HepG2 (cell line): ENCODE data around the gene TPM3. TPM values are rescaled to one million over a fixed set of nuclear protein-coding genes. Genes with fewer than 3 reads are reported as not detected.
A peak's percentile ranks its signal among the peaks of the same experiment; 100 is the strongest.

Source experiments
- ELF3 ChIP-seq: IDR thresholded peaks from 2 replicates; pipeline ENCODE4 v1.6.1; 2016; ENCODE audit warnings: missing genetic modification reagents, missing compliant biosample characterization
- GATAD2A ChIP-seq: IDR thresholded peaks from 2 replicates; pipeline ENCODE4 v1.6.1; 2016
- HOXA5 ChIP-seq: sonication (generic); formaldehyde crosslinking; IDR thresholded peaks from 2 replicates; pipeline ENCODE4 v1.4.0; 2020; ENCODE audit warnings: missing genetic modification reagents
- HOXA9 ChIP-seq: sonication (generic); formaldehyde crosslinking; IDR thresholded peaks from 2 replicates; pipeline ENCODE4 v1.8.1; 2022; ENCODE audit warnings: missing genetic modification reagents, mild to moderate bottlenecking, moderate library complexity, borderline replicate concordance
- KMT2B ChIP-seq: IDR thresholded peaks from 2 replicates; pipeline ENCODE4 v1.6.1; 2016; ENCODE audit warnings: missing genetic modification reagents, missing compliant biosample characterization
- PCBP2 ChIP-seq: fragments of 200-400 bp; formaldehyde crosslinking; optimal IDR thresholded peaks from 2 replicates; pipeline ENCODE3; 2018; ENCODE audit warnings: low read length, low read depth; ENCODE audit not compliant: poor library complexity, severe bottlenecking
- PTBP1 ChIP-seq: fragments of 200-400 bp; formaldehyde crosslinking; IDR thresholded peaks from 2 replicates; pipeline ENCODE4 v1.6.1; 2018; ENCODE audit warnings: low read length, low read depth; ENCODE audit not compliant: poor library complexity, severe bottlenecking
- RARG ChIP-seq: sonication (generic); formaldehyde crosslinking; IDR thresholded peaks from 2 replicates; pipeline ENCODE4 v1.4.0; 2020; ENCODE audit warnings: low read depth, mild to moderate bottlenecking, missing genetic modification reagents
- ZNF335 ChIP-seq: sonication (generic); formaldehyde crosslinking; IDR thresholded peaks from 2 replicates; pipeline ENCODE4 v1.4.0; 2020; ENCODE audit warnings: missing genetic modification reagents
- ZNF501 ChIP-seq: sonication (generic); formaldehyde crosslinking; IDR thresholded peaks from 2 replicates; pipeline ENCODE4 v1.5.1; 2020; ENCODE audit warnings: mild to moderate bottlenecking, moderate library complexity, missing genetic modification reagents
- ZNF850 ChIP-seq: sonication (generic); formaldehyde crosslinking; conservative IDR thresholded peaks from 2 replicates; pipeline ENCODE4 v1.9.0; 2021; ENCODE audit warnings: mild to moderate bottlenecking, missing genetic modification reagents
- polyA plus RNA-seq, 8 experiments: library from polyadenylated mRNA; depleted of rRNA in 3 of 8; stranded (reverse) in 7 of 8; unstranded in 1 of 8; fragments of >200 nt; fragmentation: Illumina TruSeq in 4 of 8; extraction: Trizol in 4 of 8; gene quantifications; 2 replicates each; pipeline versions ENCODE4 v1.2.1 to v1.2.3, GENCODE V29; 2011 to 2016; ENCODE audit warnings: low read depth in 4 of 8, missing spikeins in 1 of 8, mixed read lengths in 1 of 8; ENCODE audit not compliant: insufficient read depth in 1 of 8
- total RNA-seq, 5 experiments: library from RNA; depleted of rRNA; stranded (reverse); fragments of >200 nt; fragmentation: Illumina TruSeq; extraction: Trizol; gene quantifications; 2 replicates each; pipeline ENCODE4 v1.2.3, GENCODE V29; 2016; ENCODE audit warnings: low read depth in 1 of 5
- TF ChIP-seq, protein P1 (sequence below): sonication (generic); formaldehyde crosslinking; IDR thresholded peaks from 2 replicates; pipeline ENCODE4 v1.5.1; 2020; ENCODE audit warnings: mild to moderate bottlenecking, missing genetic modification reagents, borderline replicate concordance
- TF ChIP-seq, protein P2 (sequence below): sonication (generic); formaldehyde crosslinking; conservative IDR thresholded peaks from 2 replicates; pipeline ENCODE4 v1.8.1; 2023; ENCODE audit warnings: missing genetic modification reagents
- TF ChIP-seq, protein P3 (sequence below): sonication (generic); formaldehyde crosslinking; IDR thresholded peaks from 2 replicates; pipeline ENCODE4 v1.5.1; 2020; ENCODE audit warnings: missing genetic modification reagents, mild to moderate bottlenecking, borderline replicate concordance
- TF ChIP-seq, protein P4 (sequence below): sonication (generic); formaldehyde crosslinking; IDR thresholded peaks from 2 replicates; pipeline ENCODE4 v1.4.0; 2020; ENCODE audit warnings: missing genetic modification reagents, mild to moderate bottlenecking, borderline replicate concordance
- TF ChIP-seq, protein P5 (sequence below): sonication (generic); formaldehyde crosslinking; IDR thresholded peaks from 2 replicates; pipeline ENCODE4 v1.8.1; 2023; ENCODE audit warnings: missing genetic modification reagents, inconsistent platforms, borderline replicate concordance

The TPM3 gene
- total and polyA plus RNA-seq, 2 of the 13 experiments (the other 11 are each of a cell fraction or from before 2014, with no cell fraction given) = 160 to 307 TPM

DNA sequence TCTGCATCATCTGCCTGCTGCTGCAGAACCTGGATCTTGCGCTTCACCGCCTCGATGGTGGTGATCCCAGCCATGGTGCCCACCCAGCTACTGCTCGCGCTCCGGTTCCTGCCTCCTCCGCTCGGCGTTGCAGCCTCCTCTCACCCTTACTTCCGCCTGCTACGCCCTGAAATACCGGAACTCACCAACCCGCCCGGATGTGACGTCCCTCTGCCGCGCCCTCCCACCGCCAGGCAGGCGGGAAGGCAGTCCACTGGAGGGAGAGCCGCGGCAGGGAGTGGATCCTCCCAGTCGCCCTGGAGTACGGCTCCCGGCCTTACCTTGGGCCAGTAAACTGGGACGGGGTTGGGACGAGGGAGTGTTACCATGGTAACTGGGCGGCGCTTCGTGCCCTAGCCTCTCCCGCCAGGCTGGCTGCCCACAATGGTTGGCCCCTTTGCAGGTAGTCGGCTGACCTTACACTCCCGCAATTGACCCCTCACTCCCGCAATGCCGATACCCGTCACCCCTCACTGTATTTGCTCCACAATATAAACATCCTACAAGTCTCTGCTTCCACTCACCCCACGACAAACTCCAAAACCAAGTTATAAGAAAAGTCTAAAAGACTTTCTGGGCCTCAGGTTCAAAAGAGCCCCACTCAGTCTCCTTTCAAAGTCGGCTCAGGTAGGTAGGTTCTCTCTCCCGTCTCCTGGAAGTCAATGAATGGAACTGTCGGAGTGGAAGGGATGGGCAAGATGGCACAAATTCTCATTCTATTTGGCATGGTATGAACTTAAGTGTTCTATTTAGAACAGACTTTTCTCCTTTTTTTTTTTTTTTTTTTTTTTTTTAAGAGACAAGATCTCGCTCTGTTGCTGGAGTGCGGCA, 8.6 kb downstream of the TPM3 start (continued):
- TF ChIP-seq, protein P1, sequence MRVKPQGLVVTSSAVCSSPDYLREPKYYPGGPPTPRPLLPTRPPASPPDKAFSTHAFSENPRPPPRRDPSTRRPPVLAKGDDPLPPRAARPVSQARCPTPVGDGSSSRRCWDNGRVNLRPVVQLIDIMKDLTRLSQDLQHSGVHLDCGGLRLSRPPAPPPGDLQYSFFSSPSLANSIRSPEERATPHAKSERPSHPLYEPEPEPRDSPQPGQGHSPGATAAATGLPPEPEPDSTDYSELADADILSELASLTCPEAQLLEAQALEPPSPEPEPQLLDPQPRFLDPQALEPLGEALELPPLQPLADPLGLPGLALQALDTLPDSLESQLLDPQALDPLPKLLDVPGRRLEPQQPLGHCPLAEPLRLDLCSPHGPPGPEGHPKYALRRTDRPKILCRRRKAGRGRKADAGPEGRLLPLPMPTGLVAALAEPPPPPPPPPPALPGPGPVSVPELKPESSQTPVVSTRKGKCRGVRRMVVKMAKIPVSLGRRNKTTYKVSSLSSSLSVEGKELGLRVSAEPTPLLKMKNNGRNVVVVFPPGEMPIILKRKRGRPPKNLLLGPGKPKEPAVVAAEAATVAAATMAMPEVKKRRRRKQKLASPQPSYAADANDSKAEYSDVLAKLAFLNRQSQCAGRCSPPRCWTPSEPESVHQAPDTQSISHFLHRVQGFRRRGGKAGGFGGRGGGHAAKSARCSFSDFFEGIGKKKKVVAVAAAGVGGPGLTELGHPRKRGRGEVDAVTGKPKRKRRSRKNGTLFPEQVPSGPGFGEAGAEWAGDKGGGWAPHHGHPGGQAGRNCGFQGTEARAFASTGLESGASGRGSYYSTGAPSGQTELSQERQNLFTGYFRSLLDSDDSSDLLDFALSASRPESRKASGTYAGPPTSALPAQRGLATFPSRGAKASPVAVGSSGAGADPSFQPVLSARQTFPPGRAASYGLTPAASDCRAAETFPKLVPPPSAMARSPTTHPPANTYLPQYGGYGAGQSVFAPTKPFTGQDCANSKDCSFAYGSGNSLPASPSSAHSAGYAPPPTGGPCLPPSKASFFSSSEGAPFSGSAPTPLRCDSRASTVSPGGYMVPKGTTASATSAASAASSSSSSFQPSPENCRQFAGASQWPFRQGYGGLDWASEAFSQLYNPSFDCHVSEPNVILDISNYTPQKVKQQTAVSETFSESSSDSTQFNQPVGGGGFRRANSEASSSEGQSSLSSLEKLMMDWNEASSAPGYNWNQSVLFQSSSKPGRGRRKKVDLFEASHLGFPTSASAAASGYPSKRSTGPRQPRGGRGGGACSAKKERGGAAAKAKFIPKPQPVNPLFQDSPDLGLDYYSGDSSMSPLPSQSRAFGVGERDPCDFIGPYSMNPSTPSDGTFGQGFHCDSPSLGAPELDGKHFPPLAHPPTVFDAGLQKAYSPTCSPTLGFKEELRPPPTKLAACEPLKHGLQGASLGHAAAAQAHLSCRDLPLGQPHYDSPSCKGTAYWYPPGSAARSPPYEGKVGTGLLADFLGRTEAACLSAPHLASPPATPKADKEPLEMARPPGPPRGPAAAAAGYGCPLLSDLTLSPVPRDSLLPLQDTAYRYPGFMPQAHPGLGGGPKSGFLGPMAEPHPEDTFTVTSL (CRISPR knock-in tag) = no peak
- TF ChIP-seq GATAD2A (peak; percentile 69), ZNF501 (CRISPR knock-in tag) (peak; percentile 83), HOXA5 (CRISPR knock-in tag) (peak; percentile 65; the same call in 1 of the 2 replicates), ELF3 (peak; percentile 94), PCBP2 (no peak), ZNF850 (no peak), PTBP1 (no peak), KMT2B (CRISPR knock-in tag) (peak; percentile 90), ZNF335 (CRISPR knock-in tag) (peak; percentile 89), HOXA9 (CRISPR knock-in tag) (peak; percentile 72; the same call in 1 of the 2 replicates), RARG (no peak)
- TF ChIP-seq, protein P2, sequence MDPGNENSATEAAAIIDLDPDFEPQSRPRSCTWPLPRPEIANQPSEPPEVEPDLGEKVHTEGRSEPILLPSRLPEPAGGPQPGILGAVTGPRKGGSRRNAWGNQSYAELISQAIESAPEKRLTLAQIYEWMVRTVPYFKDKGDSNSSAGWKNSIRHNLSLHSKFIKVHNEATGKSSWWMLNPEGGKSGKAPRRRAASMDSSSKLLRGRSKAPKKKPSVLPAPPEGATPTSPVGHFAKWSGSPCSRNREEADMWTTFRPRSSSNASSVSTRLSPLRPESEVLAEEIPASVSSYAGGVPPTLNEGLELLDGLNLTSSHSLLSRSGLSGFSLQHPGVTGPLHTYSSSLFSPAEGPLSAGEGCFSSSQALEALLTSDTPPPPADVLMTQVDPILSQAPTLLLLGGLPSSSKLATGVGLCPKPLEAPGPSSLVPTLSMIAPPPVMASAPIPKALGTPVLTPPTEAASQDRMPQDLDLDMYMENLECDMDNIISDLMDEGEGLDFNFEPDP (CRISPR knock-in tag) = no peak
- TF ChIP-seq, protein P3, sequence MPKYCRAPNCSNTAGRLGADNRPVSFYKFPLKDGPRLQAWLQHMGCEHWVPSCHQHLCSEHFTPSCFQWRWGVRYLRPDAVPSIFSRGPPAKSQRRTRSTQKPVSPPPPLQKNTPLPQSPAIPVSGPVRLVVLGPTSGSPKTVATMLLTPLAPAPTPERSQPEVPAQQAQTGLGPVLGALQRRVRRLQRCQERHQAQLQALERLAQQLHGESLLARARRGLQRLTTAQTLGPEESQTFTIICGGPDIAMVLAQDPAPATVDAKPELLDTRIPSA (CRISPR knock-in tag) = no peak
- TF ChIP-seq, protein P4, sequence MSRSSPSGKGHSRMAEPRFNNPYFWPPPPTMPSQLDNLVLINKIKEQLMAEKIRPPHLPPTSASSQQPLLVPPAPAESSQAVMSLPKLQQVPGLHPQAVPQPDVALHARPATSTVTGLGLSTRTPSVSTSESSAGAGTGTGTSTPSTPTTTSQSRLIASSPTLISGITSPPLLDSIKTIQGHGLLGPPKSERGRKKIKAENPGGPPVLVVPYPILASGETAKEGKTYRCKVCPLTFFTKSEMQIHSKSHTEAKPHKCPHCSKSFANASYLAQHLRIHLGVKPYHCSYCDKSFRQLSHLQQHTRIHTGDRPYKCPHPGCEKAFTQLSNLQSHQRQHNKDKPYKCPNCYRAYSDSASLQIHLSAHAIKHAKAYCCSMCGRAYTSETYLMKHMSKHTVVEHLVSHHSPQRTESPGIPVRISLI = no peak
- TF ChIP-seq, protein P5, sequence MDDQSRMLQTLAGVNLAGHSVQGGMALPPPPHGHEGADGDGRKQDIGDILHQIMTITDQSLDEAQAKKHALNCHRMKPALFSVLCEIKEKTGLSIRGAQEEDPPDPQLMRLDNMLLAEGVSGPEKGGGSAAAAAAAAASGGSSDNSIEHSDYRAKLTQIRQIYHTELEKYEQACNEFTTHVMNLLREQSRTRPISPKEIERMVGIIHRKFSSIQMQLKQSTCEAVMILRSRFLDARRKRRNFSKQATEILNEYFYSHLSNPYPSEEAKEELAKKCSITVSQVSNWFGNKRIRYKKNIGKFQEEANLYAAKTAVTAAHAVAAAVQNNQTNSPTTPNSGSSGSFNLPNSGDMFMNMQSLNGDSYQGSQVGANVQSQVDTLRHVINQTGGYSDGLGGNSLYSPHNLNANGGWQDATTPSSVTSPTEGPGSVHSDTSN (CRISPR knock-in tag) = no peak
